CD14-positive monocyte (primary cell): Measurements from ENCODE around the gene SMAGP. TPM values are rescaled to one million over a fixed set of nuclear protein-coding genes. Genes with fewer than 3 reads are reported as not detected.

Source experiments
- DNase-seq, 3 donors: peaks; one replicate each; pipeline ENCODE4 v3.0.0-alpha.2; 2011 to 2022
- H2AFZ ChIP-seq: 2 replicates; pipeline ENCODE4 v1.6.0; 2012; ENCODE audit warnings: mild to moderate bottlenecking, low read depth, low read length, inconsistent platforms; ENCODE audit not compliant: insufficient read depth, poor library complexity, severe bottlenecking
- H3K27ac ChIP-seq, 2 donors: 1 replicate in 1 of 2; 2 replicates in 1 of 2; pipeline ENCODE4 v1.5.1; 2012 to 2013; ENCODE audit warnings: low read length in 2 of 2, control low read depth in 1 of 2, inconsistent platforms in 1 of 2, low read depth in 1 of 2, mild to moderate bottlenecking in 1 of 2
- H3K27me3 ChIP-seq, 2 donors: one replicate each; pipeline versions ENCODE4 v1.6.0 to v1.6.1; 2011 to 2013; ENCODE audit warnings: low read length in 2 of 2; ENCODE audit not compliant: control insufficient read depth in 2 of 2, insufficient read depth in 2 of 2
- H3K36me3 ChIP-seq, 2 donors: replicated peaks in 1 of 2; 1 replicate in 1 of 2; 2 replicates in 1 of 2; pipeline versions ENCODE4 v1.5.1 to v1.6.1; 2012 to 2013; ENCODE audit warnings: low read length in 2 of 2, control low read depth in 1 of 2, inconsistent platforms in 1 of 2, mild to moderate bottlenecking in 1 of 2; ENCODE audit not compliant: insufficient read depth in 2 of 2, control insufficient read depth in 1 of 2
- H3K4me1 ChIP-seq, 2 donors: 1 replicate in 1 of 2; 2 replicates in 1 of 2; pipeline versions ENCODE4 v1.5.1 to v1.6.1; 2012 to 2013; ENCODE audit warnings: low read length in 2 of 2, control low read depth in 1 of 2, inconsistent platforms in 1 of 2, mild to moderate bottlenecking in 1 of 2, moderate library complexity in 1 of 2; ENCODE audit not compliant: insufficient read depth in 2 of 2, control insufficient read depth in 1 of 2
- H3K4me2 ChIP-seq: replicated peaks from 2 replicates; pipeline ENCODE3; 2012; ENCODE audit warnings: low read length, moderate library complexity, mild to moderate bottlenecking; ENCODE audit not compliant: poor library complexity, severe bottlenecking; ENCODE audit errors: extremely low read depth
- H3K4me3 ChIP-seq, 3 experiments: fragments of 200-600 bp in 1 of 3; sonication (generic) in 1 of 3; replicated peaks in 1 of 3; 1 replicate in 2 of 3; 2 replicates in 1 of 3; pipeline ENCODE4 v1.5.1; 2011 to 2013; ENCODE audit warnings: low read length in 3 of 3, mild to moderate bottlenecking in 3 of 3, control low read depth in 2 of 3, low read depth in 2 of 3, inconsistent platforms in 1 of 3, moderate library complexity in 1 of 3
- H3K79me2 ChIP-seq: 2 replicates; pipeline ENCODE4 v1.6.0; 2012; ENCODE audit warnings: mild to moderate bottlenecking, control low read depth, inconsistent platforms, low read length, moderate library complexity; ENCODE audit not compliant: insufficient read depth
- H3K9ac ChIP-seq: 2 replicates; pipeline ENCODE4 v1.6.0; 2017; ENCODE audit warnings: low read length, mild to moderate bottlenecking; ENCODE audit not compliant: insufficient read depth, poor library complexity, severe bottlenecking
- H3K9me3 ChIP-seq, 2 donors: replicated peaks in 1 of 2; 1 replicate in 1 of 2; 2 replicates in 1 of 2; pipeline versions ENCODE4 v1.5.1 to v1.6.1; 2012 to 2013; ENCODE audit warnings: low read length in 2 of 2, control low read depth in 1 of 2; ENCODE audit not compliant: control insufficient read depth in 1 of 2, insufficient read depth in 1 of 2
- H4K20me1 ChIP-seq: 2 replicates; pipeline ENCODE4 v1.6.0; 2012; ENCODE audit warnings: mild to moderate bottlenecking, low read length, control low read depth, moderate library complexity; ENCODE audit not compliant: insufficient read depth
- H3K27ac Mint-ChIP-seq, 7 donors: one replicate each; pipeline ENCODE4 v1.8.0; 2020; ENCODE audit warnings: mild to moderate bottlenecking in 7 of 7, mixed read lengths in 7 of 7, moderate library complexity in 6 of 7, inconsistent platforms in 2 of 7
- H3K27me3 Mint-ChIP-seq, 3 donors: one replicate each; pipeline ENCODE4 v1.8.0; 2021 to 2022; ENCODE audit warnings: low read depth in 3 of 3, mild to moderate bottlenecking in 3 of 3, mixed read lengths in 3 of 3, moderate library complexity in 3 of 3, inconsistent platforms in 1 of 3
- H3K36me3 Mint-ChIP-seq, 2 donors: one replicate each; pipeline ENCODE4 v1.8.0; 2020; ENCODE audit warnings: mixed read lengths in 2 of 2, inconsistent platforms in 1 of 2, mild to moderate bottlenecking in 1 of 2
- H3K4me1 Mint-ChIP-seq: one replicate; pipeline ENCODE4 v1.8.0; 2020; ENCODE audit warnings: mild to moderate bottlenecking, mixed read lengths
- H3K4me3 Mint-ChIP-seq, 2 donors: one replicate each; pipeline ENCODE4 v1.8.0; 2020; ENCODE audit warnings: mild to moderate bottlenecking in 2 of 2, mixed read lengths in 2 of 2, moderate library complexity in 1 of 2
- H3K9me3 Mint-ChIP-seq, 7 donors: one replicate each; pipeline ENCODE4 v1.8.0; 2020 to 2022; ENCODE audit warnings: mixed read lengths in 7 of 7, mild to moderate bottlenecking in 6 of 7, moderate library complexity in 6 of 7, inconsistent platforms in 2 of 7
- CTCF ChIP-seq: fragments of 200-600 bp; IDR thresholded peaks from one replicate; pipeline ENCODE4 v1.8.0; 2022; ENCODE audit warnings: antibody characterized with exemption, mild to moderate bottlenecking
- WGBS: methylation state at CpG from one replicate; pipeline ENCODE4 v1.1.5; 2013; ENCODE audit warnings: missing lambda C conversion rate; ENCODE audit not compliant: insufficient coverage; 5-methylcytosine and 5-hydroxymethylcytosine counted together
- intact Hi-C, 2 donors: fragments of 100-400 bp; cut with micrococcal nuclease; formaldehyde crosslinking; loops; one replicate each; pipeline versions ENCODE4 v1.15.0 to v1.15.1; 2023
- polyA plus RNA-seq, 3 donors: library from polyadenylated mRNA; depleted of rRNA in 1 of 3; unstranded in 2 of 3; stranded (reverse) in 1 of 3; fragments of 300-500 nt in 2 of 3; fragments of >200 nt in 1 of 3; fragmentation: Illumina TruSeq in 2 of 3; gene quantifications; 1 replicate in 2 of 3; 2 replicates in 1 of 3; pipeline ENCODE4 v1.2.3, GENCODE V29; 2012 to 2021

SMAGP gene
- polyA plus RNA-seq, 3 donors: 2.6 to 6.6 (median 3.0) TPM

DNA sequence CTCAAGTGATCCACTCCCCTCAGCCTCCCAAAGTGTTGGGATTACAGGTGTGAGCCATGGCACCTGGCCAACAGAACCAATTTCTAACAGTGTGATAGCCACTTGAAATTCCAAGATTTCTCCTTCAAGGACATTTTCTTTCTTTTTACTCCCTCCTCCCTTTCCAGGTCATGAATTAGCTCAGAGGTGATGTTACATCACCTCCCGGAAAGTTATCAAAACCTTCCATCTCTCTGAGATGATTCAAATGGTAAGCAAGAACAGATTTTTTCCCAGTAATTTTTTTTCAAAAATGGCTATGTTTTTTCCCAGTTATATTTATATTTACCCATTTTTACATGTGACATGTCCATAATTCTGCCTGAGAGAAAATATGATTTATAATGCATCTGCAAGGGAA is 15.6 kb upstream of the SMAGP start:
- H4K20me1 ChIP-seq: peaks cover 83% of the 10 kb centered on the region
- no peak overlapping the region for H3K9ac ChIP-seq
- peaks cover 88 to 99% of the 10 kb centered on the region in 2 donors for H3K36me3 ChIP-seq
- H3K27me3 Mint-ChIP-seq: no peaks in the 10 kb centered on the region
- H3K27ac Mint-ChIP-seq: peak overlapping the region in 2 of 7 donors; percentile 50 to 58
- no peak overlapping the region for H3K4me3 ChIP-seq
- no peaks in the 10 kb centered on the region for H3K4me1 ChIP-seq
- no peak overlapping the region for H2AFZ ChIP-seq
- H3K36me3 Mint-ChIP-seq: peaks cover 61 to 89% of the 10 kb centered on the region in 2 donors
- H3K9me3 ChIP-seq: no peaks in the 10 kb centered on the region
- H3K27ac ChIP-seq: no peak overlapping the region
- H3K4me2 ChIP-seq: no peak overlapping the region
- DNase-seq: no peak
- peaks cover 14% of the 10 kb centered on the region for H3K79me2 ChIP-seq
- no peak for TF ChIP-seq CTCF
- intact Hi-C loops: no loop called here
- peaks cover 0 to 2% (median 0%) of the 10 kb centered on the region in 7 donors for H3K9me3 Mint-ChIP-seq
- no CpG with 5 or more reads among the region's 1 CpG for WGBS
- peaks cover 2% of the 10 kb centered on the region for H3K4me1 Mint-ChIP-seq
- H3K27me3 ChIP-seq: no peaks in the 10 kb centered on the region
- H3K4me3 Mint-ChIP-seq: no peak overlapping the region

GRCh38 chr12:51281202-51281924 is 11.1 kb upstream of the SMAGP start:
- DNase-seq: no peak
- H3K27ac ChIP-seq: no peak overlapping the region
- no peak overlapping the region for H3K4me3 ChIP-seq
- Mint-ChIP-seq H3K36me3 (peaks cover 43 to 57% of the 10 kb centered on the region in 2 donors), H3K27me3 (no peaks in the 10 kb centered on the region), H3K27ac (peak overlapping the region in 2 of 7 donors; percentile 20 to 66), H3K4me3 (no peak overlapping the region), H3K4me1 (peaks cover 3% of the 10 kb centered on the region), H3K9me3 (no peaks in the 10 kb centered on the region)
- no peaks in the 10 kb centered on the region for H3K9me3 ChIP-seq
- peaks cover 53 to 63% of the 10 kb centered on the region in 2 donors for H3K36me3 ChIP-seq
- H3K4me1 ChIP-seq: no peaks in the 10 kb centered on the region
- intact Hi-C loops: no loop called here
- no CpG with 5 or more reads among the region's 4 CpGs for WGBS
- no peak overlapping the region for H3K9ac ChIP-seq
- no peak overlapping the region for H3K4me2 ChIP-seq
- peaks cover 47% of the 10 kb centered on the region for H4K20me1 ChIP-seq
- no peak for TF ChIP-seq CTCF
- H3K27me3 ChIP-seq: no peaks in the 10 kb centered on the region
- no peak overlapping the region for H2AFZ ChIP-seq
- peaks cover 5% of the 10 kb centered on the region for H3K79me2 ChIP-seq
